22Rv1 (cell line): Measurements from ENCODE around the gene RNF225.

Experiments
- H3K27ac ChIP-seq: fragments of 450-650 bp; 2 replicates; pipeline ENCODE4 v1.5.1; 2017
- ZFX ChIP-seq: fragments of 450-650 bp; IDR thresholded peaks from 2 replicates; pipeline ENCODE4 v1.6.1; 2017; ENCODE audit warnings: antibody characterized with exemption, borderline replicate concordance
- TF ChIP-seq, protein P1 (sequence below): fragments of 450-650 bp; IDR thresholded peaks from 2 replicates; pipeline ENCODE4 v1.5.1; 2017; ENCODE audit warnings: mild to moderate bottlenecking

RNF225 gene

DNA sequence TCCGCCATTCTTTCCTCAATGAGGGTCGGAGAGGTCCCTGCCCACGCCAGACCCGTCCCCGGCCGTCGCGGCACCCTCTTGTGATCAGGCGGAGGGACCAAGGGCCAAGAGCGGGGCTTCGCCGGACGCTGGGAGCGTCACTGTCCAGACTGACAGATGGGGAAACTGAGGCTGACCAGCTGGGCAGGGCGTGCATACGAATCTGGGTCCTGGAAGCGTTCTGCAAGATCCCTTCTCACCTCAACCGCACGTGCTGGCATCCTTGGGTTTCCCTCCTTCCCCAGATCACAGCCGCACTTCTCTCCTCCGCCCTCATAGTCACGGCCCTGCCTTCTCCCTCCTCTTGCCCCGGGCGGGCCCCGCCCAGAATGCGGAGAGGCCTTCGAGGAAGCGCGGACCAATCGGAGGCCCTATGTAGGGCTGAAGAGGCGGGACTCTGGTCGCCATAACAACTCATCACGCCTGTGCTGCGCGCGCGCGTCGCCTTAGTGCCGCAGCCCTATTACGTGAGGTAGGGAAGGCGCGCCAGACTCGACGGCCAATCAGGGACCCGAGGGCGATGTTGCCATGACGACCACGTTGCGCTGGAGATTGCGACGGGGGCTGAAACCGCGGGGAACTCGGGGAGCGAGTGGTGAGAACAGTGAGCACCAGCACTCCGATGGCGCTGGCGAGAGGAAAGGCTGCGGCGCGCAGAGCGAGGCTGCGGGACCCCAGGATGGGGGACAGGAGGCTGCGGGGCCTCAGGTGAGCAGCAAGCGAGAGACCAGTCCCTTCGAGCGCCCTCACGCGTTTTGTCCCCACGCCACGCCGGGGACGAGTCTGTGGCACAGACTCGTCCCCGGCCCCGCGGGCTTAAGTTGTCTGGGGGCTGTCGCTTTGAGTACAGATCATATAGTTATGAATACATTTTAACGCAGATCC, 5.7 kb downstream of the RNF225 start:
- TF ChIP-seq, protein P1, sequence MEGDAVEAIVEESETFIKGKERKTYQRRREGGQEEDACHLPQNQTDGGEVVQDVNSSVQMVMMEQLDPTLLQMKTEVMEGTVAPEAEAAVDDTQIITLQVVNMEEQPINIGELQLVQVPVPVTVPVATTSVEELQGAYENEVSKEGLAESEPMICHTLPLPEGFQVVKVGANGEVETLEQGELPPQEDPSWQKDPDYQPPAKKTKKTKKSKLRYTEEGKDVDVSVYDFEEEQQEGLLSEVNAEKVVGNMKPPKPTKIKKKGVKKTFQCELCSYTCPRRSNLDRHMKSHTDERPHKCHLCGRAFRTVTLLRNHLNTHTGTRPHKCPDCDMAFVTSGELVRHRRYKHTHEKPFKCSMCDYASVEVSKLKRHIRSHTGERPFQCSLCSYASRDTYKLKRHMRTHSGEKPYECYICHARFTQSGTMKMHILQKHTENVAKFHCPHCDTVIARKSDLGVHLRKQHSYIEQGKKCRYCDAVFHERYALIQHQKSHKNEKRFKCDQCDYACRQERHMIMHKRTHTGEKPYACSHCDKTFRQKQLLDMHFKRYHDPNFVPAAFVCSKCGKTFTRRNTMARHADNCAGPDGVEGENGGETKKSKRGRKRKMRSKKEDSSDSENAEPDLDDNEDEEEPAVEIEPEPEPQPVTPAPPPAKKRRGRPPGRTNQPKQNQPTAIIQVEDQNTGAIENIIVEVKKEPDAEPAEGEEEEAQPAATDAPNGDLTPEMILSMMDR, result peak; percentile 20
- TF ChIP-seq ZFX, result no peak
- H3K27ac ChIP-seq, result peak overlapping the region; percentile 96

DNA sequence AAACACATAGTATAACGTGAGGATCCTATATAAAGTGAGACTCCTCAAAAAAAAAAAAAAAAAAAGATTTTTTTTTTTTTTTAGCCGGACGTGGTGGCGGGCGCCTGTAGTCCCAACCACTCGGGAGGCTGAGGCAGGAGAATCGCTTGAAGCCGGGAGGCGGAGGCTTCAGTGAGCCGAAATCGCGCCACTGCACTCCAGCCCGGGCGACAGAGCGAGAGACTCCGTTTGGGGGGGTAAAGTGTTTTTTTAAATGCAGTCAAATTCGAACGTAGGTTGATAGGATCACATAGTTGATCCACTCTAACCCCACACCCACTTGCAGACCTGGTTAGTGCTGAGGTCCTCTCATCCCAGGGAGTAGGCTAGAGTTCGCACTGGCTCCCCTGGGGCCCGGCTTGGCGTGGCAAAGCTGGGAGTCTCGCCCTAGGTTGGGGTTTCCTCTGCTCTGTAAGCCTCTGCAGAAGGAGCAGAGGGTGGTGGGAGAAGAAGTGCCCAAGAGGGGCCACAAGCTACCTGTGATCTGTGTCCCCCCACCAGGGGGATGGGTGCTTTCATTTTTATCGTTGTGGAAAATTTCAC, 6.5 kb downstream of the RNF225 start:
- TF ChIP-seq, protein P1, result no peak
- no peak for TF ChIP-seq ZFX
- peak overlapping the region; percentile 96 for H3K27ac ChIP-seq

DNA sequence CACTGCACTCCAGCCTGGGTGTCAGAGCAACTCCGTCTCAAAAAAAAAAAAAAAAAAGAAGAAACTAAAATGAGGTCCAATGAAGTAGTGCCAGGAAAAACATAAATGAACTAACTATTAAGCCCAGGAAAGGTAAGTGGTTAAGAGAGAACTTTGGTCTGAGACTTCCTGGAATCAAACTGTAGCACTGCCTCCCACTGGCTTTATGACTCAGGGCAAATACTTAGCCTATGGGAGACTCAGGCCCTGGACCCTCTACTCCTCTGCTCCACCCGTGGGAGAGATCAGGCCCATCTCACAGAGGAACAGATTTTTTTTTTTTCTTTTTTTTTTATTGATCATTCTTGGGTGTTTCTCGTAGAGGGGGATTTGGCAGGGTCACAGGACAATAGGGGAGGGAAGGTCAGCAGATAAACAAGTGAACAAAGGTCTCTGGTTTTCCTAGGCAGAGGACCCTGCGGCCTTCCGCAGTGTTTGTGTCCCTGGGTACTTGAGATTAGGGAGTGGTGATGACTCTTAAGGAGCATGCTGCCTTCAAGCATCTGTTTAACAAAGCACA, 8.5 kb downstream of the RNF225 start:
- peak overlapping the region; percentile 96 for H3K27ac ChIP-seq

DNA sequence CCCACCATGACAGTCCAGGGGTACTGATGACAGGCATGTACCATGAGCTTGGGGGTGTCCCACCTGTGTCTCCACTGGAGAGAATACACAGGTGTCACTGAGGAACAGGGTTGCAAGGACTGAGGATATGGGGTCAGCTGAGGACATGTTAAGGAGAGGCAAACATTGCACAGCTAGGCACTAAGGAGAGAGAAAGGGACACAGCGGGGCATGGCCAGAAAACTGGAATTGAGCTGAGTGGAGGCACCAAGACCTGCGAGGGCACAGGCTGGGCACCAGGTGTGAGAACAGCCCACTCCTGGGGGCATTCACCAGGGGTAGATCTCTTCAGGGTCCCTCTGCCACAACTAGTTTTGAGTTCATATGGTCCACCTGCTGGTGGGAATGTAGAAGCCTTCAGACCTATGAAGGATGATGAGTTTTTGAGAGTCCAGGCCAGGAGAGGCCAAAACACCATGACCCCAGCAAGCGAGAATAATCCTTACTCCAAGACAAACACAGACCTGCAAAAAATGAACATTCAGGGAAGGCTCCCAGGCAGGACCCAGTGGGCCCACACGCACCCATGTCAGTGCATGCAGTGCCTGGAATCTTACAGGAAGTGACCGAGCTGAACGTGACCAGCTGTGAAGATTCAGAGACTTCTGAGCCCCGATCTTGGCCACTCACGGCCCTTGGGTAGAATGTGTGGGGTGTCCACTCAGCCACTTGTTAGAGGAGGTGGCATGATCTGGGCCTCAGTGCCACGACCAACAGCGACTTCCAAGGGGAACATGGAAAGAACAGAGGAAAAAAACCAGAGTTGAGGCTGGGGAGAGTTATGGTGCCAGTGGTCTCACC, 11.6 kb downstream of the RNF225 start:
- H3K27ac ChIP-seq, result peak overlapping the region; percentile 85
- TF ChIP-seq, protein P1, result peak; percentile 52
- no peak for TF ChIP-seq ZFX

DNA sequence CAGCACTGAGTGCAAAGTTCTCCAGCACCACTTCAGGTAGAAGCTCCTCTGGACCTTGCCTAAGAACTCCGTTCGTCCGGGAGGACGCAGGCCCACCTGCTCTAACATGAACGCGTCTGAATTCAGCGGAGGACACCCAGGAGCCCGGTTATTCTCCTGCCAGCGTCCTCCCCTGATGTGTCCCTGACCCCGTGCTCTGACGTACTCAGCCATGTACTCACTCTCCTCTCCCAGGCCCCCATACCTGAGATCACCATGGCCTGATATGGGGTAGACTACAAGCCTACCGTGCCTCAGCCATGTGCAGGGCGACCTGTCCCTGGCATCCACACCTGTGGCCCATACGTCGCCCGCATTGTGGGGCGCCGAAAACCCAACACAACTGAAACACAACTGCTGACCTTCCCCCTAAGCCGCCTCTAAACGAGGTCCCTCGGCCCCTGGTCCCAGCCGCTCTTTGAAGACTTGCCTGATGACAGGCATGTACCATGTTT, 12.2 kb downstream of the RNF225 start:
- no peak for TF ChIP-seq ZFX
- TF ChIP-seq, protein P1, result no peak
- H3K27ac ChIP-seq, result peak overlapping the region; percentile 85

GRCh38 chr19:58408152-58409009, 12.9 kb downstream of the RNF225 start, which contains the start of gene ZNF584:
ZNF584 (plus strand) TSS chr19:58408649; CDS start chr19:58409148, 499 bp downstream.
- TF ChIP-seq, protein P1, result peak; percentile 22; the same call in 1 of the 2 replicates
- no peak for TF ChIP-seq ZFX
- H3K27ac ChIP-seq, result peak within 1 kb of the TSS; percentile 85
